Naive thymus-derived CD4-positive, alpha-beta T cell (primary cell): Measurements from ENCODE around the gene FCSK. TPM values are rescaled to one million over a fixed set of nuclear protein-coding genes. Genes with fewer than 3 reads are reported as not detected.

Experiments
- ATAC-seq: fragments of 150-1000 bp; cut with Tn5 transposase; 2 replicates; pipeline ENCODE4 v1.10.0; 2021; ENCODE audit warnings: mild to moderate bottlenecking, moderate library complexity
- CTCF ChIA-PET: fragments of 350-600 bp; sonication (Branson Sonifier 250); formaldehyde crosslinking; loops from one replicate; lab custom pipeline; 2021; ENCODE audit warnings: antibody characterized with exemption; lab: Charles Lee
- POLR2A ChIA-PET: fragments of 350-600 bp; sonication (Branson Sonifier 250); formaldehyde crosslinking; loops from one replicate; lab custom pipeline; 2021; ENCODE audit warnings: antibody characterized with exemption, inconsistent platforms; lab: Charles Lee
- DNase-seq, 9 donors: peaks; one replicate each; pipeline versions ENCODE4 v3.0.0 to v3.0.0-alpha.2; 2020 to 2022; ENCODE audit warnings: mixed read lengths in 1 of 9
- H3K27ac ChIP-seq: one replicate; pipeline ENCODE4 v1.7.0; 2013; ENCODE audit warnings: mild to moderate bottlenecking, low read depth, low read length, moderate library complexity
- H3K27me3 ChIP-seq, 2 donors: one replicate each; pipeline ENCODE4 v1.7.0; 2013; ENCODE audit warnings: low read length in 2 of 2, mild to moderate bottlenecking in 2 of 2, moderate library complexity in 2 of 2; ENCODE audit not compliant: control insufficient read depth in 2 of 2, insufficient read depth in 2 of 2
- H3K36me3 ChIP-seq, 3 experiments: 1 replicate in 2 of 3; 2 replicates in 1 of 3; pipeline ENCODE4 v1.7.0; 2013; ENCODE audit warnings: low read length in 3 of 3, mild to moderate bottlenecking in 3 of 3, moderate library complexity in 1 of 3; ENCODE audit not compliant: insufficient read depth in 3 of 3, control insufficient read depth in 2 of 3
- H3K4me1 ChIP-seq, 2 donors: one replicate each; pipeline ENCODE4 v1.7.0; 2013; ENCODE audit warnings: low read length in 2 of 2, mild to moderate bottlenecking in 2 of 2, moderate library complexity in 1 of 2; ENCODE audit not compliant: control insufficient read depth in 2 of 2, insufficient read depth in 2 of 2
- H3K4me3 ChIP-seq: 2 replicates; pipeline ENCODE4 v1.7.0; 2013; ENCODE audit warnings: mild to moderate bottlenecking, low read length
- H3K9me3 ChIP-seq, 3 experiments: 1 replicate in 2 of 3; 2 replicates in 1 of 3; pipeline ENCODE4 v1.7.0; 2013; ENCODE audit warnings: low read length in 3 of 3; ENCODE audit not compliant: control insufficient read depth in 2 of 3
- H3K27ac Mint-ChIP-seq, 9 donors: one replicate each; pipeline ENCODE4 v1.8.0; 2020 to 2022; ENCODE audit warnings: mixed read lengths in 9 of 9, mild to moderate bottlenecking in 8 of 9, moderate library complexity in 5 of 9, inconsistent platforms in 2 of 9
- H3K27me3 Mint-ChIP-seq, 5 donors: one replicate each; pipeline ENCODE4 v1.8.0; 2021 to 2022; ENCODE audit warnings: mixed read lengths in 5 of 5, mild to moderate bottlenecking in 1 of 5
- H3K36me3 Mint-ChIP-seq, 5 donors: one replicate each; pipeline ENCODE4 v1.8.0; 2020 to 2022; ENCODE audit warnings: mixed read lengths in 5 of 5, mild to moderate bottlenecking in 3 of 5, inconsistent platforms in 1 of 5
- H3K4me1 Mint-ChIP-seq, 7 donors: one replicate each; pipeline ENCODE4 v1.8.0; 2020 to 2022; ENCODE audit warnings: mixed read lengths in 7 of 7, mild to moderate bottlenecking in 3 of 7, inconsistent platforms in 1 of 7
- H3K4me3 Mint-ChIP-seq, 10 donors: one replicate each; pipeline ENCODE4 v1.8.0; 2020 to 2022; ENCODE audit warnings: mild to moderate bottlenecking in 10 of 10, mixed read lengths in 10 of 10, moderate library complexity in 6 of 10, inconsistent platforms in 2 of 10
- H3K9me3 Mint-ChIP-seq, 11 donors: one replicate each; pipeline ENCODE4 v1.8.0; 2020 to 2022; ENCODE audit warnings: mixed read lengths in 11 of 11, mild to moderate bottlenecking in 4 of 11, inconsistent platforms in 1 of 11, moderate library complexity in 1 of 11
- intact Hi-C, 2 donors: fragments of 100-400 bp; cut with micrococcal nuclease; formaldehyde crosslinking; loops; one replicate each; pipeline ENCODE4 v1.15.1; 2023
- polyA plus RNA-seq, 2 donors: library from polyadenylated mRNA; unstranded; fragments of 300-500 nt; fragmentation: Illumina TruSeq; gene quantifications; one replicate each; pipeline ENCODE4 v1.2.3, GENCODE V29; 2021
- total RNA-seq, 6 experiments: library from RNA in 5 of 6; stranded (reverse) in 5 of 6; gene quantifications; 1 replicate in 5 of 6; 2 replicates in 1 of 6; pipeline ENCODE4 v1.2.3 and lab custom pipeline; 2021 to 2026

Gene FCSK
- total and polyA plus RNA-seq, 7 experiments from 2014 or later, result 7.5 to 45.2 (median 30.1) TPM

- H3K4me1 Mint-ChIP-seq, result peaks cover 0 to 7% (median 0%) of the 10 kb centered on the region in 7 donors
- Histone ChIP-seq H3K27ac (no peak overlapping the region), H3K36me3 (peaks cover 0 to 50% (median 0%) of the 10 kb centered on the region in 3 experiments), H3K27me3 (no peaks in the 10 kb centered on the region), H3K4me1 (no peaks in the 10 kb centered on the region), H3K4me3 (no peak overlapping the region), H3K9me3 (no peaks in the 10 kb centered on the region)
- peaks cover 0 to 12% (median 0%) of the 10 kb centered on the region in 5 donors for H3K36me3 Mint-ChIP-seq
- no peak for ATAC-seq
- no peaks in the 10 kb centered on the region for H3K9me3 Mint-ChIP-seq
- ChIA-PET CTCF (no interaction called here), POLR2A (no interaction called here)
- no peaks in the 10 kb centered on the region for H3K27me3 Mint-ChIP-seq
- DNase-seq, result no peak
- H3K27ac Mint-ChIP-seq, result no peak overlapping the region
- intact Hi-C loops, result no loop called here
- H3K4me3 Mint-ChIP-seq, result no peak overlapping the region
Observed at GRCh38 chr16:70467608-70468007, 13.2 kb downstream of the FCSK start.

DNA sequence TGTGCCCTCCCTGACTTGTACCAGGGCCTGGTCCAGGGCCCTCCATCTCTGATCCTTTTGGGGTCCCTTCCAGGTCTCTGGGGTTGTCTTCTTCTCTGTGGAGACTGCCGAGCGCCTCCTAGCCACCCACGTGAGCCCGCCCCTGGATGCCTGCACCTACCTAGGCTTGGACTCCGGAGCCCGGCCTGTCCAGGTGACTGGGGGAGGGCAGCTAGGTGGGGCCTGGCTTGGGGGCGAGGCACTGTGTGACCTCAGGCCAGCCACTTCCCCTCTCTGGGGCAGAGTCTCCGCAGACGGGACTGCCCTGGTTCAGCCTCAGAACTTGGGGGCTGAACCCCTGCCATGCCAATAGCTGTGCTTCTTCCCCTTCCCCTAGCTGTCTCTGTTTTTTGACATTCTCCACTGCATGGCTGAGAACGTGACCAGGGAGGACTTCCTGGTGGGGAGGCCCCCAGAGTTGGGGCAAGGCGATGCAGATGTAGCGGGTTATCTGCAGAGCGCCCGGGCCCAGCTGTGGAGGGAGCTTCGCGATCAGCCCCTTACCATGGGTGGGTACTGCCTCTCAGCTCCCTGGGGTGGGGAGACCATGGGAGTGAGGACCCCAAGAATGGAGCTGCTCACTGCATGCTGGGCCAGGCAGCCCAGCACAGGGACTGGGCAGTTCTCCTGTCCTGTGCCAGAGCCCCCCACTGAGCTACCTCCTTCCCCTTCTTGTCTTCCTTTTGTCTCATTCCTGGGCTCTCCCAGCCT lies 14.6 kb downstream of the FCSK start:
- Mint-ChIP-seq H3K4me3 (no peak overlapping the region), H3K27ac (peak overlapping the region in 2 of 9 donors; percentile 49 to 57), H3K36me3 (peaks cover 0 to 12% (median 0%) of the 10 kb centered on the region in 5 donors), H3K9me3 (no peaks in the 10 kb centered on the region), H3K4me1 (peaks cover 0 to 10% (median 0%) of the 10 kb centered on the region in 7 donors), H3K27me3 (no peaks in the 10 kb centered on the region)
- intact Hi-C loops, result no loop called here
- Histone ChIP-seq H3K36me3 (peaks cover 0 to 54% (median 0%) of the 10 kb centered on the region in 3 experiments), H3K27ac (no peak overlapping the region), H3K4me1 (no peaks in the 10 kb centered on the region), H3K27me3 (no peaks in the 10 kb centered on the region), H3K4me3 (no peak overlapping the region), H3K9me3 (no peaks in the 10 kb centered on the region)
- DNase-seq, result no peak
- ChIA-PET POLR2A (interaction anchor here (1.3 kb wide), 1 partner anchor 89 kb away, joined by 7 read pairs; no protein-coding TSS in a partner anchor), CTCF (interaction anchor here (0.9 kb wide), 1 partner anchor 27 kb away, joined by 4 read pairs; no protein-coding TSS in a partner anchor)
- ATAC-seq, result no peak

GRCh38 chr16:70470141-70470926 lies 15.9 kb downstream of the FCSK start:
- no peak for DNase-seq
- Histone ChIP-seq H3K27ac (no peak overlapping the region), H3K4me1 (no peaks in the 10 kb centered on the region), H3K4me3 (no peak overlapping the region), H3K36me3 (peaks cover 0 to 57% (median 0%) of the 10 kb centered on the region in 3 experiments), H3K9me3 (no peaks in the 10 kb centered on the region), H3K27me3 (no peaks in the 10 kb centered on the region)
- ChIA-PET CTCF (interaction anchor here (0.6 to 1.2 kb wide), 2 partner anchors 68 to 101 kb away, joined by 3 to 4 read pairs; no protein-coding TSS in a partner anchor), POLR2A (interaction anchor here (0.8 to 1.3 kb wide), 3 partner anchors 31 to 96 kb away, joined by 3 read pairs; no protein-coding TSS in a partner anchor)
- no peaks in the 10 kb centered on the region for H3K27me3 Mint-ChIP-seq
- no peaks in the 10 kb centered on the region for H3K9me3 Mint-ChIP-seq
- peaks cover 0 to 7% (median 0%) of the 10 kb centered on the region in 5 donors for H3K36me3 Mint-ChIP-seq
- ATAC-seq, result no peak
- no peak overlapping the region for H3K4me3 Mint-ChIP-seq
- peak overlapping the region in 1 of 9 donors; percentile 52 for H3K27ac Mint-ChIP-seq
- intact Hi-C loops, result no loop called here
- H3K4me1 Mint-ChIP-seq, result peaks cover 0 to 10% (median 0%) of the 10 kb centered on the region in 7 donors

- no peaks in the 10 kb centered on the region for H3K27me3 Mint-ChIP-seq
- Histone ChIP-seq H3K36me3 (peaks cover 0 to 61% (median 0%) of the 10 kb centered on the region in 3 experiments), H3K4me3 (no peak overlapping the region), H3K9me3 (no peaks in the 10 kb centered on the region), H3K27me3 (no peaks in the 10 kb centered on the region), H3K27ac (no peak overlapping the region), H3K4me1 (no peaks in the 10 kb centered on the region)
- no peak overlapping the region for H3K4me3 Mint-ChIP-seq
- H3K27ac Mint-ChIP-seq, result no peak overlapping the region
- ATAC-seq (no peak), DNase-seq (no peak)
- CTCF ChIA-PET, result interaction anchor here (0.6 to 1.2 kb wide), 2 partner anchors 69 to 101 kb away, joined by 3 to 4 read pairs; no protein-coding TSS in a partner anchor
- H3K9me3 Mint-ChIP-seq, result no peaks in the 10 kb centered on the region
- POLR2A ChIA-PET, result interaction anchor here (1.1 to 1.3 kb wide), 2 partner anchors 90 to 97 kb away, joined by 3 read pairs; no protein-coding TSS in a partner anchor
- peaks cover 0 to 7% (median 0%) of the 10 kb centered on the region in 5 donors for H3K36me3 Mint-ChIP-seq
- intact Hi-C loops, result no loop called here
- H3K4me1 Mint-ChIP-seq, result peaks cover 0 to 10% (median 0%) of the 10 kb centered on the region in 7 donors
Observed at GRCh38 chr16:70470927-70471341, 16.5 kb downstream of the FCSK start.

- no peaks in the 10 kb centered on the region for H3K4me1 ChIP-seq
- H3K9me3 Mint-ChIP-seq, result no peaks in the 10 kb centered on the region
- POLR2A ChIA-PET, result interaction anchor here (0.6 kb wide), 1 partner anchor 1349 kb away, joined by 6 read pairs; no protein-coding TSS in a partner anchor
- peaks cover 0 to 17% (median 0%) of the 10 kb centered on the region in 7 donors for H3K4me1 Mint-ChIP-seq
- no peak overlapping the region for H3K27ac ChIP-seq
- H3K27me3 Mint-ChIP-seq, result no peaks in the 10 kb centered on the region
- no peak for ATAC-seq
- H3K27me3 ChIP-seq, result no peaks in the 10 kb centered on the region
- H3K9me3 ChIP-seq, result no peaks in the 10 kb centered on the region
- no peak for DNase-seq
- no peak overlapping the region for H3K4me3 Mint-ChIP-seq
- peaks cover 0 to 9% (median 3%) of the 10 kb centered on the region in 5 donors for H3K36me3 Mint-ChIP-seq
- intact Hi-C loops, result no loop called here
- no peak overlapping the region for H3K4me3 ChIP-seq
- CTCF ChIA-PET, result interaction anchor here (1.0 kb wide), 1 partner anchor 103 kb away, joined by 3 read pairs; no protein-coding TSS in a partner anchor
- H3K36me3 ChIP-seq, result peaks cover 0 to 61% (median 0%) of the 10 kb centered on the region in 3 experiments
- no peak overlapping the region for H3K27ac Mint-ChIP-seq
Observed at GRCh38 chr16:70472786-70473433, 18.5 kb downstream of the FCSK start.
